K562 (cell line): Measurements from ENCODE around the gene INSYN2B. TPM values are rescaled to one million over a fixed set of nuclear protein-coding genes. Genes with fewer than 3 reads are reported as not detected.

ENCODE experiments used
- ARNT ChIP-seq, 2 experiments: fragments of 450-650 bp; IDR thresholded peaks; 2 replicates each; pipeline ENCODE4 v1.6.1; 2016; ENCODE audit warnings: mild to moderate bottlenecking in 1 of 2
- ATF1 ChIP-seq, 2 experiments: fragments of 450-650 bp in 1 of 2; IDR thresholded peaks; 2 replicates each; pipeline ENCODE4 v1.6.1; 2016; ENCODE audit warnings: missing compliant biosample characterization in 1 of 2, missing genetic modification characterization in 1 of 2
- CTCF ChIP-seq, 3 experiments: IDR thresholded peaks in 2 of 3; conservative IDR thresholded peaks in 1 of 3; 2 replicates each; pipeline ENCODE4 v1.5.1; 2011 to 2012; ENCODE audit warnings: low read length in 3 of 3, mild to moderate bottlenecking in 3 of 3, control low read depth in 2 of 3, improper control_type of control experiment in 1 of 3, inconsistent platforms in 1 of 3, low read depth in 1 of 3, mixed read lengths in 1 of 3, moderate library complexity in 1 of 3; ENCODE audit not compliant: insufficient read depth in 2 of 3
- DACH1 ChIP-seq: fragments of 450-650 bp; IDR thresholded peaks from 2 replicates; pipeline ENCODE4 v1.6.1; 2018; ENCODE audit not compliant: partially characterized antibody
- DEAF1 ChIP-seq: fragments of 450-650 bp; formaldehyde crosslinking; IDR thresholded peaks from 2 replicates; pipeline ENCODE4 v1.4.0; 2020; ENCODE audit warnings: mild to moderate bottlenecking, moderate library complexity
- HMBOX1 ChIP-seq: sonication (generic); IDR thresholded peaks from 2 replicates; pipeline ENCODE4 v1.6.1; 2016
- MAZ ChIP-seq, 2 experiments: fragments of 450-650 bp in 1 of 2; sonication (generic) in 1 of 2; formaldehyde crosslinking; IDR thresholded peaks in 1 of 2; conservative IDR thresholded peaks in 1 of 2; 2 replicates each; pipeline versions ENCODE4 v1.4.0 to v1.5.0; 2020; ENCODE audit warnings: mild to moderate bottlenecking in 1 of 2, missing genetic modification reagents in 1 of 2
- PCBP1 ChIP-seq: fragments of 200-400 bp; formaldehyde crosslinking; IDR thresholded peaks from 2 replicates; pipeline ENCODE4 v1.6.1; 2018; ENCODE audit warnings: mild to moderate bottlenecking, low read depth, low read length; ENCODE audit not compliant: poor library complexity, severe bottlenecking
- POLR2AphosphoS5 ChIP-seq: IDR thresholded peaks from 2 replicates; pipeline ENCODE4 v1.6.1; 2011; ENCODE audit warnings: mild to moderate bottlenecking, low read depth, low read length, moderate library complexity; ENCODE audit not compliant: control insufficient read depth, insufficient read depth
- TCF15 ChIP-seq: fragments of 250-450 bp; sonication (Bioruptor Pico); IDR thresholded peaks from 2 replicates; pipeline ENCODE4 v1.8.0; 2022; ENCODE audit warnings: moderate library complexity, mild to moderate bottlenecking, inconsistent platforms
- WHSC1 ChIP-seq: IDR thresholded peaks from one replicate; pipeline ENCODE4 v1.6.1; 2012; ENCODE audit warnings: low read length, control low read depth, inconsistent platforms
- ZBTB1 ChIP-seq: sonication (generic); formaldehyde crosslinking; IDR thresholded peaks from 2 replicates; pipeline ENCODE4 v1.8.1; 2023; ENCODE audit warnings: missing genetic modification reagents, low read depth, mild to moderate bottlenecking, borderline replicate concordance
- polyA plus RNA-seq, 8 experiments: library from polyadenylated mRNA; depleted of rRNA in 4 of 8; stranded (reverse) in 5 of 8; unstranded in 3 of 8; fragments of >200 nt; fragmentation: Nextera tagmentation in 2 of 8; fragmentation: Illumina TruSeq in 1 of 8; extraction: Ambion mirVana in 2 of 8; extraction: Trizol in 1 of 8; gene quantifications; 2 replicates each; pipeline versions ENCODE4 v1.2.1 to v1.2.3, GENCODE V29; 2011 to 2014; ENCODE audit warnings: inconsistent platforms in 1 of 8, missing spikeins in 1 of 8
- total RNA-seq, 7 experiments: library from RNA; depleted of rRNA in 6 of 7; stranded (reverse); fragments of >200 nt in 6 of 7; fragmentation: Illumina TruSeq in 2 of 7; extraction: Trizol in 2 of 7; gene quantifications; 2 replicates each; pipeline versions ENCODE4 v1.2.1 to v1.2.3, GENCODE V29; 2011 to 2021; ENCODE audit warnings: low replicate concordance in 1 of 7

The INSYN2B gene
- total and polyA plus RNA-seq, 9 of the 15 experiments (the other 6 are each of a cell fraction or from before 2014, with no cell fraction given), result not detected

- TF ChIP-seq CTCF (IDR thresholded peaks at IDR 0.05 in 2 of 3, conservative IDR thresholded peaks at IDR 0.05 in 1 of 3; ENCODE audit: insufficient read depth in 2 of 3, low read depth in 1 of 3, low read length in 3 of 3) (peak; percentile 67 to 98 (median 84)), DACH1 (no peak), MAZ (CRISPR knock-in tag; conservative IDR thresholded peaks at IDR 0.05 in 1 of 2, IDR thresholded peaks at IDR 0.05 in 1 of 2) (0 out of 4 replicates have a peak, but pooled peaks of 1 of the 2 experiments have one; percentile 44), ARNT (IDR thresholded peaks at IDR 0.05) (0 out of 4 replicates have a peak, but pooled peaks of 1 of the 2 experiments have one; percentile 24), PCBP1 (no peak), TCF15 (CRISPR knock-in tag) (no peak), HMBOX1 (0 out of 2 replicates have a peak, but pooled peaks have one; percentile 33), WHSC1 (no peak), POLR2AphosphoS5 (no peak), DEAF1 (CRISPR knock-in tag) (0 out of 2 replicates have a peak, but pooled peaks have one; percentile 33), ZBTB1 (no peak), ATF1 (CRISPR knock-in tag; IDR thresholded peaks at IDR 0.05) (no peak), ATF1 (tag; IDR thresholded peaks at IDR 0.05) (peak; percentile 33; the same call in 1 of the 2 replicates)
Measured at GRCh38 chr5:169980418-169981053, at the start of gene INSYN2B (continued).
